ENCODE measurements around the gene FUT4.

DNA sequence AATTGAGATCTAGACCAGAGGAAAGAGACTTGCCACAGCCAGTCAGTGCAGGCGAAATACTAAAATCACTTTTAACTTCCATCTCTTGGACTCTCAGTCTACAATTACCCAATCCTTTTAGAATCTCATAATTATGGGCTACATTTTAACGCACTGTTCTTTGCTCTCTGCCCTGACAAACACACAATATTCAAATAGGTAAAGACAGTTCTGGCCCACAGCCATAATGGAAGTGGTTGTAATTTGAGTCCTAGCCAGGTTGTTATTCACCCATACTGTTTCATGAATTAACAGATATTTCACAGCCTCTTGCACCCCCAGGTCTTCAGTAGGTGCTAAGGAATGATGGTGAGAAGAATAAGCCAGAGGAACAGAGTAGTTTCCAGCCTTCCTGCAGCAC lies 30.6 kb upstream of the FUT4 start:
- TF ChIP-seq POLR2AphosphoS5 (IDR thresholded peaks at IDR 0.05; ENCODE audit: borderline replicate concordance, low read depth, low read length) (no peak), EZH2 (IDR thresholded peaks at IDR 0.05) (no peak)
